Epidermal melanocyte (primary cell): ENCODE data around the gene ARL14EP.

Experiments
- DNase-seq: peaks from one replicate; pipeline ENCODE4 v3.0.0; 2011; ENCODE audit warnings: low spot score; ENCODE audit not compliant: insufficient read length

The ARL14EP gene

DNA sequence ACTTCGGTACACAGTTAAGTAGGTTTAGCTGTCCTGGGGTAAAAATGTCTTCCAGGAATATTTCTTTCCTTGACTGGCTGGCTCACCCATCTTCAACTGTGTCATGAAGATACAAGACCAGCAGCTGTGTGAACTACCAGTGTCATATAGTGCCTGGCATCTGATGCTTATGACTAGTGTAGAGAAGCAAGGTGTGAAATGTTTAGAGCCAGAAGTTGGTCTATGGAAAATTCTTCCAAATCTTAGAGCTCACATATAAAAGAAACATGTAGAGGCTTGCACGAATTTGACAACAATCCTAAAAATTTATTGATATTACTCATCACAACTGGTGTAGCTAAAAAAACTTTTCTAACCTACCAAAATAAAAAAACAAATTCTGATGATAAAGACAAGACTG lies 54.4 kb downstream of the ARL14EP start:
- no peak for DNase-seq

DNA sequence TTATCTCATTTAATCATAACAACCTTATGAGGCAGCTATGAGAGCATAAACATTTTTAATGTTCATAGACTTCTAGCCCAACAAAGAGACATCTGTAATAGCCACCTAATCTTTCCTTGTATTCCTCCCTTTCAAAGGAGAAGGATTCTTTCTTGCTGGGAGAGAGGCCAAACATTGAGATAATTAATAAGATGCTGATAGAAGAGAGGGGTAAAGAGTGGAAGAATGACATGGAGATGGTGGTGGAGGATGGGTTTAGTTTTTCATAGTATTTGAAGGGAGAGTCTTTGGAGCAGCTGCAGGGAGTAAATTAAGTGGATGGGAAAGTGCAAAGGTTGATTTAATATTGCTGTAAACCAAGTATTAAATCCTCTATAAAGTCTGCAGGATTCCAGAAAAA lies 57.9 kb downstream of the ARL14EP start:
- DNase-seq: no peak

DNA sequence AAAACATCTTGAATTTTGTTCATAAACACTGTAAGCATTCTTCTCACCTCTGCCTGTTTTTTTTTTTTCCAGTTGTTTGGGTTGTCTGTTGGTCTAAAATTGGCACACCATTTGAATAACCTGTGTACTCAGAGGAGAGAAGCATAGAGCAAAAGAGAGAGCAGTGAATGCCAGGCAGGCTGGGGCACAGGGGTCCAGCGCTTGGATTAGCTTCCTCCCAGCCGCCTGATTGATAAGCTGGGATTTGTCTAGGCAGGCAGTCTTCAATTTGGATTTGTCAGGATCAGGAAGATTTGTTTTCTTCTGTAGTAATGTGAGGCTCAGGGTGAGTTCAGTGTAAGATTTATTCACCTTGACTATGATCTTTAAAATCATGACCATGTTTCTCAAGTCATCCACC lies 59.0 kb downstream of the ARL14EP start:
- no peak for DNase-seq
